GM19193 (cell line): ENCODE data around the gene SIM2.

Experiments
- POLR2A ChIP-seq: IDR thresholded peaks from 4 replicates; pipeline ENCODE4 v1.6.1; 2011; ENCODE audit not compliant: insufficient read depth, insufficient read length; ENCODE audit errors: extremely low read depth

Gene SIM2

DNA sequence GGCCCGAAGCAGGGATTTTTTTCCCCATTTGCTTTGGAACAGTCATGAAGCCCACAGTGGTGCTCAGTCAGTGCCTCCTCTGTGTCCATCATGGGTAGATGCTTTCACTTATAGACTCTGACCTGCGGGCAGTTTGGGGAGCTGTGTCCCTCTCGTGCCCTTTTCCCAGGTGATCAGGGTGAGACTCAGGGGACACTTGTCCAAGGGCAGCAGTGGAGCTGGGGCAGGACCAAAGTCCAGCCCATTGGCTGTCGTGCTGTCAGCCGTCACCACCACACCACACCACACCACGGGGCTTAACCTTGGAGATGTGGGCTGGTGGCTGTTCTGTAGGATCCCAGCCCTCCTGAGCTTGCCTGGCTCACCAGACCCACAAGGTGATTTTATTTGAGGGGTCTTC is 34.9 kb downstream of the SIM2 start:
- no peak for TF ChIP-seq POLR2A

GRCh38 chr21:36734367-36735200 is 35.7 kb downstream of the SIM2 start:
- TF ChIP-seq POLR2A: no peak

DNA sequence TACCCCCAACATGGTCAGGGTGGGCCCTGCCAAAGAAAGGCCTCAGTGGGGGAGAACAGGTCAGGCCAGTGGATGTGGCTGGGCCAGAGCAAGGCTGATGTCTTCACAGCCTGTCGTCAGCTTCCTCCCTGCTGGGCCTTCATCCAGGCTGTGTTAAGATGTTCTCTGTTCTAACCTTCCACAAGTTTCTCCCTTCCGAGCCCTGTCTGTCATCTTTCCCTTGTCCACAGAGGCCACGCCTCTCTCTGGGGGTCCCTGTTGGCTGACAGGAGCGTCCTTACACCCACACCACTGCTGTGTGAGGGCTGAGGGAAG is 36.2 kb downstream of the SIM2 start:
- no peak for TF ChIP-seq POLR2A

GRCh38 chr21:36735724-36736320 is 36.9 kb downstream of the SIM2 start:
- TF ChIP-seq POLR2A: no peak

DNA sequence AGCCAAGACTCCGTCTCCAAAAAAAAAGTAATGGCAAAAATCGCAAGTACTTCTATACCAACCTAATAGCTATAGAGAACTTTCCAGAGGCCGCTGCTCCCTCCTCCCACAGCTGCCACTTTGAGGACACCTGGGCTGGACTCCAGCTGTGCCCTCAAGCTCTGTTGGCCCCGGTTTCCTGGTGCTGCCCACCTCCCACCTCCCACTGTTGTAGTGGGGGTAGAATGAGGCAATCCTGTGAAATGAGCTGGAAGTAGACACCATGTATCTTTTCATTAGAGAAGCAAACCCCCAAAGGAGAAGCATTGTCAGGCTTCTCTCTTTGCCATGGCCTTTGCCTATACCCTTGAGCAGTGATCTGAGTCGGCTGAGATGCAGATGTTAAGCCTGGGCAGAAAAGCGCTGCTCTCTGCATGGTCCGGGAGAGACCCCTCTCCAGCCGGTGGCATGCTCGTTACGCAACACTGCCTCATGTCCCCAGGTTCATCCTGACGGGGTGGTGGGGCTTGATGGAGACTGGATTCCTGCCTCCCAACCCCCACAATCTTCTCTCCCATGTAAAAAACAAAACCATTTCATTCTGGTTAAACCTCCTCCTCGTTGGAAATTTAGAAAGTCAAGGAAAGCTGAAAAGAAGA is 39.7 kb downstream of the SIM2 start:
- no peak for TF ChIP-seq POLR2A

DNA sequence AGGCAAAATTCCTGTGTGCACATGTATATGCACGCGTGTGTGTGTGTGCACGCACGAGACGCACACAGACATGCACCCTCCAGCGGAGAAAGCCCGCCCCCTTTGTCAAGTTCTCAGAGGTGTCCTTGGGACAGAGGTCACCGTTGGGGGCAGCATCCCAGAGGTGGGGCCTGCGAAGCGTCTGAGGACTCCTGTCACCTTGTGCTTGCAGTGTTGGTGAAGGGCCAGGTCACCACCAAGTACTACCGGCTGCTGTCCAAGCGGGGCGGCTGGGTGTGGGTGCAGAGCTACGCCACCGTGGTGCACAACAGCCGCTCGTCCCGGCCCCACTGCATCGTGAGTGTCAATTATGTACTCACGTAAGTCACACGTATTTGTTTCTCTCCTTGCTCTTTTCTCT is 42.6 kb downstream of the SIM2 start:
- no peak for TF ChIP-seq POLR2A

GRCh38 chr21:36743008-36743407 is 44.1 kb downstream of the SIM2 start:
- no peak for TF ChIP-seq POLR2A

DNA sequence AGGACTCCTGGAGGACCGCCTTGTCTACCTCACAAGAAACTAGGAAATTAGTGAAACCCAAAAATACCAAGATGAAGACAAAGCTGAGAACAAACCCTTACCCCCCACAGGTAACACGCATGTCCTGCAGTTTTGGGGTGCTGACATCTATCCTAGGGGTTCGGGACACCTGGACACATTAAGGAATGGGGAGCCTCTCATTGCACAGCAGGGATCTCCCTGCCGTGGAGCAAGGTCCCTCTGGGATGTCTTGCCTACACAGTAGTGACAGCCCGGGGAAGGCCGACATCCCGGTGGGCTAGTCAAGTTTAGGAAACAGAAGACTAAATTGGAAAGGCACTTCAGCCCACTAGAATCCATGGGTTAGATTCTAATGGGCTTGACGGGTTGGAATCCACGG is 44.5 kb downstream of the SIM2 start:
- no peak for TF ChIP-seq POLR2A

DNA sequence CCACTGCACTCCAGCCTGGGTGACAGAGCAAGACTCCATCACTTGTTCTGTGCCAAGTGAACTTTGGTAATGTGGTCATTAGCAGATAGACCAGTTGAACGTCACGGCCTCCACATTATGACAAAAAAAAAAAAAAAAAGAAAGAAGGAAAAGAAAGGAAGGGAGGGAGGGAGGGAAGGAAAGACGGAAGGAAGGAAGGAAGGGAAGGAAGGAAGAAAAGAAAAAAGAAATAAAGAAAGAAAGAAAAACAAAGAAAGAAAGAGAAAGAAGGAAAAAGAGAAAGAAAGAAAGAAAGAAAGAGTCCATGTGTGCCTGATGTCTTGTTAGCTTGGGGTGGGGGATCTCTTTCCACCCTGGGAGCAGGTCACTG is 45.3 kb downstream of the SIM2 start:
- TF ChIP-seq POLR2A: no peak

DNA sequence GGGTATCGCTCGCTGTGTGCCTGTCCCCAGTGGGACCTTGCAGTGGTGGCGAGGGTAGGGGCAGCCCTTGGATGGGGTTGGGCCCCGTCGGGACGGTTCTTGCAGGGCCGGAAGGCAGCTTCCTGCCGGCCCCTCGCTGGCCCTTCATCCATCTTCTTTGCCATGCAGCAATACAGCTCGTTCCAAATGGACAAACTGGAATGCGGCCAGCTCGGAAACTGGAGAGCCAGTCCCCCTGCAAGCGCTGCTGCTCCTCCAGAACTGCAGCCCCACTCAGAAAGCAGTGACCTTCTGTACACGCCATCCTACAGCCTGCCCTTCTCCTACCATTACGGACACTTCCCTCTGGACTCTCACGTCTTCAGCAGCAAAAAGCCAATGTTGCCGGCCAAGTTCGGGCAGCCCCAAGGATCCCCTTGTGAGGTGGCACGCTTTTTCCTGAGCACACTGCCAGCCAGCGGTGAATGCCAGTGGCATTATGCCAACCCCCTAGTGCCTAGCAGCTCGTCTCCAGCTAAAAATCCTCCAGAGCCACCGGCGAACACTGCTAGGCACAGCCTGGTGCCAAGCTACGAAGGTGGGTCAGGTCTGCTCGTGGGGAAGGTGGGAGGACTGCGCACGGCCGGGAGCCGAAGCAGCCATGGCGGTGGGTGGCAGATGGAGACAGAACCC is 45.8 kb downstream of the SIM2 start:
- TF ChIP-seq POLR2A: no peak

DNA sequence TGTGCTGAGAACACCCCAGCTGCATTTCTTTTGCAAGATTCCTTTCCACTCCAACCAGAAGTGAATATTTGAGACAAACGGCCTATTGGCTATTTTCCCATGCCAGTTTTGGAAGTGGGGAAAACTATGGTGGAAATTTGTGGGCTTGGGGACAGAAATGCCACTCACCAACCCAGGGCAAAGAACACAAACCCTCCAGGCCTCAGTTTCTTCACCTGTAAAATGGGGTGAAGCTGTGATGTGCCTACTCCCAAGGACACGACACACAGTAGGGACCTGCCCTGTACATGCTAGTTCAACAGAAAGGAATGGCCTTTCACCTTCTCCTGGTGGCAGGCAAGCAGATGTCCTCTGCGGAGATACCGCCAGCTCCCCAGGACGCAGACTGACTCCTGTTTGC is 46.5 kb downstream of the SIM2 start:
- no peak for TF ChIP-seq POLR2A

DNA sequence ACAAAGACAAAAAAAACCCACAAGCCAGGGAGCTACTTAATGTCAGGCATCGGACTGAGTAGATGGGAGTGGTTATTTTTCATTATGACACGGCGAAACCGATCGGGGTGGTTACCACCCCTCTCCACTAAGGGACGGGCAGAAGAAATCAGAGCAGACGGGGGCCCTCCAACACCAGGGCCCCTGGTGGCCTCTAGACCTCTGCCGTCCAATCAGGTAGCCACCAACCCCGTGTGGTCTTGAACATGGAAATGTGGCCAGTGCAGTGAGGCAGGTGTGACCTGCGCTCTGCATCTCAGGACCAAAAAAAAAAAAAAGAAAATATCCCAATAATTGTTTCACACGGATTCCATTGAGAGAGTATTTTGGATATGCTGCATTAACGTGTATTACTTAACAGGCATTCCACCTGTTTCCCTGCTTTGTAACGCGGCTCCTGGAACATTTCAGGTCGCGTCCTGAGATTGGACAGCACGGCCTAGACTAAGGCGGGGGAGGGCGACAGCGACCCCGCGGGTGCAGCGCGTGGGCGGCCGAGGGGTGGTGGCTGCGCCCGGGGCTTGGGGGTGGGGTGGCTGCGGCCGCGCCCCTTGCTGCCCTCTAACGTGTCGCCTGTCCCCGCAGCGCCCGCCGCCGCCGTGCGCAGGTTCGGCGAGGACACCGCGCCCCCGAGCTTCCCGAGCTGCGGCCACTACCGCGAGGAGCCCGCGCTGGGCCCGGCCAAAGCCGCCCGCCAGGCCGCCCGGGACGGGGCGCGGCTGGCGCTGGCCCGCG is 48.3 kb downstream of the SIM2 start:
- no peak for TF ChIP-seq POLR2A

DNA sequence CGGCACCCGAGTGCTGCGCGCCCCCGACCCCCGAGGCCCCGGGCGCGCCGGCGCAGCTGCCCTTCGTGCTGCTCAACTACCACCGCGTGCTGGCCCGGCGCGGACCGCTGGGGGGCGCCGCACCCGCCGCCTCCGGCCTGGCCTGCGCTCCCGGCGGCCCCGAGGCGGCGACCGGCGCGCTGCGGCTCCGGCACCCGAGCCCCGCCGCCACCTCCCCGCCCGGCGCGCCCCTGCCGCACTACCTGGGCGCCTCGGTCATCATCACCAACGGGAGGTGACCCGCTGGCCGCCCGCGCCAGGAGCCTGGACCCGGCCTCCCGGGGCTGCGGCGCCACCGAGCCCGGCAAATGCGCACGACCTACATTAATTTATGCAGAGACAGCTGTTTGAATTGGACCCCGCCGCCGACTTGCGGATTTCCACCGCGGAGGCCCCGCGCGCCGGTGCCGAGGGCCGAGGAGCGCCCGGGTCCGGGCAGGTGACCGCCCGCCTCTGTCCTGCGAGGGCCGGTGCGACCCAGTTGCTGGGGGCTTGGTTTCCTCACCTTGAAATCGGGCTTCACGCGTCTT is 49.0 kb downstream of the SIM2 start:
- TF ChIP-seq POLR2A: no peak

GRCh38 chr21:36749935-36750575 is 51.1 kb downstream of the SIM2 start:
- TF ChIP-seq POLR2A: no peak
